Body of pancreas (tissue), 4 donors: Measurements from ENCODE around the gene HACD2. TPM values are rescaled to one million over a fixed set of nuclear protein-coding genes. Genes with fewer than 3 reads are reported as not detected.

Experiments
- ATAC-seq: fragments of 150-250 bp; one replicate; pipeline ENCODE4 v1.9.1; 2016
- DNase-seq, 4 donors: peaks; one replicate each; pipeline ENCODE4 v3.0.0-alpha.2; 2019
- H3K27ac ChIP-seq, 4 donors: fragments of 200-600 bp; sonication (generic); 1 replicate in 3 of 4; 2 replicates in 1 of 4; pipeline versions ENCODE4 v1.5.1 to v1.6.1; 2016 to 2019; ENCODE audit warnings: mild to moderate bottlenecking in 1 of 4, mixed read lengths in 1 of 4, moderate library complexity in 1 of 4
- H3K27me3 ChIP-seq, 2 donors: fragments of 200-600 bp; sonication (generic); one replicate each; pipeline ENCODE4 v1.6.0; 2016; ENCODE audit warnings: mild to moderate bottlenecking in 1 of 2
- H3K36me3 ChIP-seq, 2 donors: fragments of 200-600 bp; sonication (generic); replicated peaks in 1 of 2; 2 replicates each; pipeline ENCODE4 v1.5.1; 2016; ENCODE audit warnings: low read depth in 2 of 2; ENCODE audit not compliant: insufficient read depth in 1 of 2
- H3K4me1 ChIP-seq: fragments of 200-600 bp; sonication (generic); one replicate; pipeline ENCODE4 v1.6.0; 2016
- H3K4me3 ChIP-seq, 2 donors: fragments of 200-600 bp; sonication (generic); 1 replicate in 1 of 2; 2 replicates in 1 of 2; pipeline ENCODE4 v1.5.1; 2016 to 2019
- H3K9me3 ChIP-seq, 3 donors: fragments of 200-600 bp; sonication (generic); 1 replicate in 2 of 3; 2 replicates in 1 of 3; pipeline ENCODE4 v1.5.1; 2016
- POLR2A ChIP-seq, 3 donors: fragments of 450-650 bp; IDR thresholded peaks; one replicate each; pipeline ENCODE4 v1.6.1; 2016; ENCODE audit warnings: antibody characterized with exemption in 3 of 3, mild to moderate bottlenecking in 2 of 3
- WGBS, 2 donors: methylation state at CpG; one replicate each; pipeline ENCODE4 v1.1.5; 2017; 5-methylcytosine and 5-hydroxymethylcytosine counted together
- intact Hi-C: fragments of 100-400 bp; cut with DNase I; formaldehyde crosslinking; loops from one replicate; pipeline ENCODE4 v1.15.1; 2023
- total RNA-seq, 2 donors: library from RNA; depleted of rRNA; stranded (reverse); fragments of >200 nt; gene quantifications; one replicate each; pipeline ENCODE4 v1.1.0, GENCODE V29; 2016
- TF ChIP-seq, protein P1 (sequence below), 7 experiments: fragments of 450-650 bp in 4 of 7; fragments of 200-600 bp in 3 of 7; sonication (generic) in 3 of 7; IDR thresholded peaks; one replicate each; pipeline ENCODE4 v1.5.1; 2016 to 2019; ENCODE audit warnings: antibody characterized with exemption in 7 of 7

HACD2 gene, protein sequence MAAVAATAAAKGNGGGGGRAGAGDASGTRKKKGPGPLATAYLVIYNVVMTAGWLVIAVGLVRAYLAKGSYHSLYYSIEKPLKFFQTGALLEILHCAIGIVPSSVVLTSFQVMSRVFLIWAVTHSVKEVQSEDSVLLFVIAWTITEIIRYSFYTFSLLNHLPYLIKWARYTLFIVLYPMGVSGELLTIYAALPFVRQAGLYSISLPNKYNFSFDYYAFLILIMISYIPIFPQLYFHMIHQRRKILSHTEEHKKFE
- 10 to 100 TPM; 13.2 to 16.3 TPM for total RNA-seq

DNA sequence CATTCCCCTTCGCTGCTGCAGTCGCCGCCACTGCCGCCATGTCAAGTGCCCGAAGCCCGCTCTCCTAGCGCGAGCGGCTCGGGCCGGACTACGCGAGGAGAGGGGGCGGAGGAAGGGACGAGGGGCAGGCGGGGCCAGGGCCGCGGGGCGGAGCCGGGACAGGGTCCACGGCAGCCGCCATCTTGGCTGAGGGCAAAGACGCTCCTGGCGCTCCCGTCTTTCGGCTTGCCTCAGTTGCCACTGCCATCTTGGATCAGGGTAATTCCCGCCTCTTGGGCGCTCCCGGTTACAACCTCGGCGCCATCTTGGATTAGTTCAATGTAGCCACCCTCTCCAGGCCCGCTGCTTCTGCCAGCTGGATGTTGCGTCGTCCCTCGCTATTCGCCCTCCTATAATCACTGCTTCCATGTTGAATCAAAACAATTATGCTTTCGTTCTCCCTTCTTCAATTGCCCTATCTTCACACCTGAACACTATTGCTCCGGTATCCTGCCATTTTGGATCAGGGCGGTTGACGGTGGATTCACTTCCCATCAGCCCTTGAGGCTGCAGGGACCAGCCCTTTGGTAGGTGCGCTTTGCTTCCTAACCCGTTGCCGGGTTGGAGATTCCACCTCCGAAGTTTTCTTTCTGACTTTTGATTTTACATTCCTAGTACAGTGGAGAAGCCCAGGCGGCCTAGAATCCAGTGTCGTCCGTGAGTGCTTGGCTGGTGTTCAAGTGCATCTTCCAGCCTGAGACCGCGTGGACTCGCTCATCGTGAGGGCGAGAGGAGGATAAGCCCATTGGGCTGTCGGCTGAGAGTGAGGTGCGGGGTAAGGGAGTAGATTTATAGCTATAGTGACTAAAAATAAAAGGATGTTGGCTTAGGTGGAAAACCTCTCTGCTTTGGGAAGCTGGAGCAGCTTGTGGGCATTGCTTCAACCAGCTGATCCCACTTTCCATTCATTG, at the start of gene HACD2:
TSS of gene HACD2 (minus strand) at position 66 of the 950 bp plus-strand sequence. CDS start at position 40, 26 bp downstream.
- H3K36me3 ChIP-seq = no peaks in the 10 kb centered on the region
- H3K9me3 ChIP-seq = no peaks in the 10 kb centered on the region
- peak within 1 kb of the TSS; percentile 90 to 96 (median 92) for H3K27ac ChIP-seq
- ATAC-seq (peak; percentile 94), DNase-seq (peak; percentile 97 to 98 (median 98))
- no peaks in the 10 kb centered on the region for H3K27me3 ChIP-seq
- peaks cover 28% of the 10 kb centered on the region for H3K4me1 ChIP-seq
- intact Hi-C loops = no loop called here
- TF ChIP-seq POLR2A (IDR thresholded peaks at IDR 0.05) = peak; percentile 85 to 93 (median 89)
- TF ChIP-seq, protein P1, sequence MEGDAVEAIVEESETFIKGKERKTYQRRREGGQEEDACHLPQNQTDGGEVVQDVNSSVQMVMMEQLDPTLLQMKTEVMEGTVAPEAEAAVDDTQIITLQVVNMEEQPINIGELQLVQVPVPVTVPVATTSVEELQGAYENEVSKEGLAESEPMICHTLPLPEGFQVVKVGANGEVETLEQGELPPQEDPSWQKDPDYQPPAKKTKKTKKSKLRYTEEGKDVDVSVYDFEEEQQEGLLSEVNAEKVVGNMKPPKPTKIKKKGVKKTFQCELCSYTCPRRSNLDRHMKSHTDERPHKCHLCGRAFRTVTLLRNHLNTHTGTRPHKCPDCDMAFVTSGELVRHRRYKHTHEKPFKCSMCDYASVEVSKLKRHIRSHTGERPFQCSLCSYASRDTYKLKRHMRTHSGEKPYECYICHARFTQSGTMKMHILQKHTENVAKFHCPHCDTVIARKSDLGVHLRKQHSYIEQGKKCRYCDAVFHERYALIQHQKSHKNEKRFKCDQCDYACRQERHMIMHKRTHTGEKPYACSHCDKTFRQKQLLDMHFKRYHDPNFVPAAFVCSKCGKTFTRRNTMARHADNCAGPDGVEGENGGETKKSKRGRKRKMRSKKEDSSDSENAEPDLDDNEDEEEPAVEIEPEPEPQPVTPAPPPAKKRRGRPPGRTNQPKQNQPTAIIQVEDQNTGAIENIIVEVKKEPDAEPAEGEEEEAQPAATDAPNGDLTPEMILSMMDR (IDR thresholded peaks at IDR 0.05) = peak in 1 of 7 experiments; percentile 8
- H3K4me3 ChIP-seq = peak within 1 kb of the TSS; percentile 56 to 65
- WGBS, 2 donors = 0% methylated on average over 28 to 45 of the region's 54 CpGs

DNA sequence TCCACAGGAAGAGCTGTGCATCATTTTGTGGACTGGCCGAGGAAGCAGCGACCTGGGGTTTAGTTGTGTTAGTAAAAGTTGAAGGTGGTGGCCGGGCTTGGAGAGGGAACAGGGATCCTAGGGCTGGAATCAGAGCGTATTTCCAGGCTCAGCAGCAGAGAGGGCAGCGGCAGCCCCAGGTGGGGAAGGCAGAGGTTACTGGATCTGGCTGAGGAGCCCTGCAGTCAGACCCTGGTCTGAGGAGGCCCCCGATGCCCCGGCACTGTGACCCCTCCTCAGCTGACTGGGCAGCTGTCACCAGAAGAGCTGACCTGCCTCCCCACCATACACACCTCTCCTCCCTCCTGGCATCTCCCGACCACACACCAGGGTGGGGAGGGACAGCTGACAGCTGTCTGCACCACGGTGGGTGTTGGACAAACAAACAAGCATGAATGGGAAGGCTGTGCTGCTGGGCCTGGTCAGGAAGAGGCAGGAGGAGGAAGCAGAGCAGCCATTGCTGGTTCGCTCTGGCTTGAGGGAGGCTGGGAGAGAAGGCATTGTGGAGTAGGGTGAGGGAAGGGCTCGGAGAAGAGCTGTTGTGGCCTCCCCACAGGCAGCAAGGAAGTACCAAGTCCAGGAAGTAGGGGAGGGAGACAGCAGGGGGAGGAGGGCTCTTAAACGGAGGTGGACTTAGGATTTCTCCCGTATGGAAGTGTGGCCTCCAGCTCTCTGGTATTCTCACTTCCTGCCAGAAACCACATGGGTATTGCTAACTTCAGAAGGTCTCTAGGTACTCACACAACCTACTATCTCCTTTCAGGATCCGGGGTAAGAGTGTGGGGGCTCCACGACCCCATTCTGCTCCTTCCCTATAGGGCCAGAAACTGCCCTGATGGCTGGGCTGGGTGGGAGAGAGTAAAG, 49.5 kb upstream of the HACD2 start:
- H3K4me3 ChIP-seq = no peak overlapping the region
- H3K9me3 ChIP-seq = no peaks in the 10 kb centered on the region
- no peaks in the 10 kb centered on the region for H3K27me3 ChIP-seq
- WGBS, 2 donors = 82 to 84% methylated on average over 12 to 15 of the region's 15 CpGs
- intact Hi-C loops = no loop called here
- DNase-seq (no peak), ATAC-seq (no peak)
- TF ChIP-seq, protein P1 (IDR thresholded peaks at IDR 0.05) = no peak
- no peak for TF ChIP-seq POLR2A (IDR thresholded peaks at IDR 0.05)
- peaks cover 32% of the 10 kb centered on the region for H3K4me1 ChIP-seq
- no peak overlapping the region for H3K27ac ChIP-seq
- no peaks in the 10 kb centered on the region for H3K36me3 ChIP-seq

DNA sequence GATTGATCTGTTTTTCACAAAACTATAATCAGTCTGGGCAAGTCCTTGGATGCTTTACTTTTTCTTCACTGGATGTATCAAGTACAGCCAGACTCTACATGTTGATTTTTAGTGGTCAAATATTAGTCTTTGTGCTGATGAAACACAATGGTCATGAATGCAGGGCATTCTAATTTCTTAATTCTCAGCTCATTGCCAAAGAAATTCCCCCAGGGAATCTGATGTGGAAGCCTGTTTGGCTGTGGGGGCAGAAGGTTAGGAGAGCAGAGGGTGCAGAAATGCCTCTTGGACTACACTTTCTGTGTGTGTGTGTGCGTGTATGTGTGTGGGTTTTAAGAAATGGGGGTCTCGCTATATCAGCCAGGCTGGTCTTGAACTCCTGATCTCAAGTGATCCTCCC, 48.7 kb upstream of the HACD2 start:
- Histone ChIP-seq H3K4me1 (peaks cover 34% of the 10 kb centered on the region), H3K27ac (peak overlapping the region in 1 of 4 donors; percentile 16), H3K27me3 (no peaks in the 10 kb centered on the region), H3K36me3 (no peaks in the 10 kb centered on the region), H3K9me3 (no peaks in the 10 kb centered on the region), H3K4me3 (no peak overlapping the region)
- intact Hi-C loops = no loop called here
- no peak for TF ChIP-seq POLR2A (IDR thresholded peaks at IDR 0.05)
- TF ChIP-seq, protein P1 (IDR thresholded peaks at IDR 0.05) = no peak
- 84 to 86% methylated on average over 2 of the region's 2 CpGs for WGBS, 2 donors
- ATAC-seq (no peak), DNase-seq (no peak)

DNA sequence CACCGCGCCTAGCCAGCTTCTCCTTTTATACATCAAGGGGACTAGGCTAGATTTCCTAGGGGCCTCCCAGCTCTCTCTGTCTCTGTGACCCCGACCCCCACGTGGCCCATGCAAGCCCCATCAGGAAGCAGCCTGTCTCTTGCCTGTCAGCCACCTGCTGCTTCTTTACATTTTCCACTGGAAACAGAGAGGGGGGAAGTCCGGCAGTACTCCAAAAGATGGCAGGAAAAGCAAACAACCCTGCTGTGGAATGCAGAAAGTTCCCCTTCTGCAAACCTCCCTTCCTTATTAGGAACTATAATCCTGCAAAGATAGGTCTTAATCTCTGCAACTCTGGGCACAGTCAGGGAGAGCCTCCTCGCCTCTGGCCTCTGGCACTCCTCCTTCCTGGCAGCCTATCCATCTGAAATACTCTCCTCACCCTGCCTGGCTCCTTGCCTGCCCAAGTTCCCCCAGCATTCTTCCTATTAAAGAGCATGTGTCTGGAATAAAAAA, 47.4 kb upstream of the HACD2 start:
- no peaks in the 10 kb centered on the region for H3K27me3 ChIP-seq
- no peaks in the 10 kb centered on the region for H3K36me3 ChIP-seq
- H3K4me1 ChIP-seq = peaks cover 41% of the 10 kb centered on the region
- WGBS, 2 donors = 44 to 63% methylated on average over 4 to 6 of the region's 6 CpGs
- no peak for ATAC-seq
- peak in 2 of 4 donors; percentile 44 to 57 for DNase-seq
- TF ChIP-seq, protein P1 (IDR thresholded peaks at IDR 0.05) = no peak
- no peak for TF ChIP-seq POLR2A (IDR thresholded peaks at IDR 0.05)
- no peaks in the 10 kb centered on the region for H3K9me3 ChIP-seq
- intact Hi-C loops = no loop called here
- no peak overlapping the region for H3K27ac ChIP-seq
- no peak overlapping the region for H3K4me3 ChIP-seq
